ENCODE results near the gene SDCBP2.

The SDCBP2 gene

GRCh38 chr20:1281279-1282057, 47.5 kb downstream of the SDCBP2 start:
- FAIRE-seq (no peak), DNase-seq (ENCODE audit: insufficient read length, low spot score) (no peak)
- TF ChIP-seq SPI1 (IDR thresholded peaks at IDR 0.05; ENCODE audit: low read depth, low read length), result no peak

GRCh38 chr20:1280195-1281102, 48.5 kb downstream of the SDCBP2 start:
- FAIRE-seq, result no peak
- TF ChIP-seq POLR2AphosphoS5 (IDR thresholded peaks at IDR 0.05; ENCODE audit: low read depth, low read length) (no peak), SPI1 (IDR thresholded peaks at IDR 0.05; ENCODE audit: low read depth, low read length) (no peak), POU2F2 (IDR thresholded peaks at IDR 0.05; ENCODE audit: low read depth, low read length) (no peak), TAF1 (IDR thresholded peaks at IDR 0.05; ENCODE audit: low read depth, low read length) (no peak), PAX5 (IDR thresholded peaks at IDR 0.05; ENCODE audit: insufficient read depth, low read length, severe bottlenecking) (no peak), POLR2A (IDR thresholded peaks at IDR 0.05; ENCODE audit: low read depth, low read length) (no peak)
- no peak for DNase-seq (ENCODE audit: insufficient read length, low spot score)

DNA sequence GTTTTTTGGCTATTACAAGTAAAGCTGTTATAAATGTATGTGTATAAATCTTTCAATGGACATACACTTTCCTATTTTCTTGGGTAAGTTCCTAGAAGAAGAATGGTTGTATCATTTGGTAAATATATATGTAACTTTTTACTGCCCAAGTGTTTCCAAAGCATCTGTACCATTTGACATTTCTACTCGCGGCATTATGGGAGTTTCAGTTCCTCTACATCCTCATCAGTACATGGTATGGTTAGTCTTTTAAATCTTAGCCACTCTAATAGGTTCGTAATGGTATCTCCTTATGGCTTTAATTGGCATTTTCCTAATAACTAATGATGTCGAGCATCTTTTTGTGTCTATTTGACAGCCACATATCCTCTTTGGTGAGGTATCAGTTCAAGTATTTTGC, 49.9 kb downstream of the SDCBP2 start:
- no peak for FAIRE-seq
- TF ChIP-seq TAF1 (IDR thresholded peaks at IDR 0.05; ENCODE audit: low read depth, low read length) (no peak), SPI1 (IDR thresholded peaks at IDR 0.05; ENCODE audit: low read depth, low read length) (peak; percentile 87)
- DNase-seq (ENCODE audit: insufficient read length, low spot score), result no peak

DNA sequence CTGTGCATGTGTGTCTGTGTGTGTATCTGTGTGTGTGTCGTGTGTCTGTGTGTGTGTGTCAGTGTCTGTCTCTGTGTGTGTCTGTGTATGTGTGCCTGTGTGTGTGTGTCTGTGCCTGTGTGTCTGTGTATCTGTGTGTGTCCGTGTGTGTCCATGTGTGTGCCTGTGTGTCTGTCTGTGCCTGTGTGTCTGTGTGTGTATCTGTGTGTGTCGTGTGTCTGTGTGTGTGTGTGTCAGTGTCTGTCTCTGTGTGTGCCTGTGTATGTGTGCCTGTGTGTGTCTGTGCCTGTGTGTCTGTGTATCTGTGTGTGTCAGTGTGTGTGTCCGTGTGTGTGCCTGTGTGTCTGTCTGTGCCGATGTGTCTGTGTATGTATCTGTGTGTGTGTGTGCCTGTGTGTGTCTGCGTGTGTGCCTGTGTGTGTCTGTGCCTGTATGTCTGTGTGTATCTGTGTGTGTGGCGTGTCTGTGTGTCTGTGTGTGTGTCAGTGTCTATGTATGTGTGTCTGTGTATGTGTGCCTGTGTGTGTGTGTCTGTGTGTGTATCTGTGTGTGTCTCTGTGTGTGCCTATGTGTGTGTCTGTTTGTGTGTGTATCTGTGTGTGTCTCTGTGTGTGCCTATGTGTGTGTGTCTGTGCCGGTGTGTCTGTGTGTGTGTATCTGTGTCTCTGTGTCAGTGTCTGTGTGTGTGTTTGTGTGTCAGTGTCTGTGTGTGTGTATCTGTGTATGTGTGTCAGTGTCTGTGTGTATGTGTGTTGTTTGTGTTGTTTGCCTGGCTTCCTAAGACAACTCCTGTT, 51.2 kb downstream of the SDCBP2 start:
- TF ChIP-seq POLR2AphosphoS5 (IDR thresholded peaks at IDR 0.05; ENCODE audit: low read depth, low read length), result no peak
- TF ChIP-seq POLR2A (IDR thresholded peaks at IDR 0.05; ENCODE audit: low read depth, low read length), result no peak
- TF ChIP-seq SPI1 (IDR thresholded peaks at IDR 0.05; ENCODE audit: low read depth, low read length), result no peak
- TF ChIP-seq POU2F2 (IDR thresholded peaks at IDR 0.05; ENCODE audit: low read depth, low read length), result no peak
- TF ChIP-seq TAF1 (IDR thresholded peaks at IDR 0.05; ENCODE audit: low read depth, low read length), result no peak
- TF ChIP-seq PAX5 (IDR thresholded peaks at IDR 0.05; ENCODE audit: insufficient read depth, low read length, severe bottlenecking), result no peak
- FAIRE-seq (peak; percentile 82), DNase-seq (ENCODE audit: insufficient read length, low spot score) (no peak)

DNA sequence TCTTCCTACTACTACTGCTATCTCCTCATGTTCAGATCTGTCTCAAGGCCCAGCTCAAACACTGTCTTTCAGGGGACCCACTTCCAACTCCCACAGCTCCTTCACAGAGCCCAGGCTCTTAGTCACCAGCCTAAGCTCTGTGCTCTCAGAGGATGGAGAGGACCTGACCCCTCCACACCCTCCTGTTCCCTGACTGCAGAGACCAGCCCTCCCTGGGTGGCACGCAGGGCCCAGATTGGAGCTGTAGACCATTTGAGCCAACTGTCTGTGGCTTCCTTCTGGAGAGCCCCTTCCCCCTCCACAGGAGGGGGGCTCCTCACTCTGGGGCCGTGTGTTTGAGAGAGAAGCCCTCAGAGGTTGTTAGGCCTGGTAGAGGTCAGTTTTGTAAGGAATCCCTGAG, 53.0 kb downstream of the SDCBP2 start:
- TF ChIP-seq SPI1 (IDR thresholded peaks at IDR 0.05; ENCODE audit: low read depth, low read length) (no peak), POU2F2 (IDR thresholded peaks at IDR 0.05; ENCODE audit: low read depth, low read length) (no peak), POLR2AphosphoS5 (IDR thresholded peaks at IDR 0.05; ENCODE audit: low read depth, low read length) (no peak), PAX5 (IDR thresholded peaks at IDR 0.05; ENCODE audit: insufficient read depth, low read length, severe bottlenecking) (no peak), POLR2A (IDR thresholded peaks at IDR 0.05; ENCODE audit: low read depth, low read length) (no peak), TAF1 (IDR thresholded peaks at IDR 0.05; ENCODE audit: low read depth, low read length) (no peak)
- FAIRE-seq (no peak), DNase-seq (ENCODE audit: insufficient read length, low spot score) (no peak)

- DNase-seq (ENCODE audit: insufficient read length, low spot score) (no peak), FAIRE-seq (no peak)
- no peak for TF ChIP-seq PAX5 (IDR thresholded peaks at IDR 0.05; ENCODE audit: insufficient read depth, low read length, severe bottlenecking)
- no peak for TF ChIP-seq POLR2AphosphoS5 (IDR thresholded peaks at IDR 0.05; ENCODE audit: low read depth, low read length)
- no peak for TF ChIP-seq TAF1 (IDR thresholded peaks at IDR 0.05; ENCODE audit: low read depth, low read length)
- no peak for TF ChIP-seq POLR2A (IDR thresholded peaks at IDR 0.05; ENCODE audit: low read depth, low read length)
- no peak for TF ChIP-seq POU2F2 (IDR thresholded peaks at IDR 0.05; ENCODE audit: low read depth, low read length)
- no peak for TF ChIP-seq SPI1 (IDR thresholded peaks at IDR 0.05; ENCODE audit: low read depth, low read length)
These were observed 54.2 kb downstream of the SDCBP2 start for GRCh38 chr20:1274485-1275311.

DNA sequence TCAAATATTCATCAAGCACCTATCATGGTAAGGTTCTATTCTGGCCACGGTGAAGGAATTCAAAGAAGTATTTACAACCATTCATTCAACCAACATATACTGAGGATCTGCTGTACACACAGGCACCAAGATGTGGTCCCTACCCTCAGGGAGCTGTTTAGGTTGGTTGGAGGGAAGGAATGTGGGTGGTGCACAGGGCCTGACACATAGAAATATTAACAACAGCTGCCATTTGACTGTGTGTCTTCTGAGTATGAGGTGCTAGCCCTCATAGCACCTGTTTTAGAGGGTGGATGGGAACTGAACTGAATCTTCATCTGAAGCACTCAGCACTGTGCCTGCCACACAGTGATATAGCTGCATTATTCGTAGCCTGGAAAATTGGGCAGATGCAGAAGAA, 55.6 kb downstream of the SDCBP2 start:
- TF ChIP-seq POU2F2 (IDR thresholded peaks at IDR 0.05; ENCODE audit: low read depth, low read length), result no peak
- DNase-seq (ENCODE audit: insufficient read length, low spot score), result no peak
- FAIRE-seq, result no peak

GRCh38 chr20:1272368-1273100, 56.4 kb downstream of the SDCBP2 start:
- DNase-seq (ENCODE audit: insufficient read length, low spot score) (no peak), FAIRE-seq (no peak)
- TF ChIP-seq POLR2A (IDR thresholded peaks at IDR 0.05; ENCODE audit: low read depth, low read length) (no peak), POLR2AphosphoS5 (IDR thresholded peaks at IDR 0.05; ENCODE audit: low read depth, low read length) (no peak), PAX5 (IDR thresholded peaks at IDR 0.05; ENCODE audit: insufficient read depth, low read length, severe bottlenecking) (no peak), POU2F2 (IDR thresholded peaks at IDR 0.05; ENCODE audit: low read depth, low read length) (no peak), SPI1 (IDR thresholded peaks at IDR 0.05; ENCODE audit: low read depth, low read length) (no peak), TAF1 (IDR thresholded peaks at IDR 0.05; ENCODE audit: low read depth, low read length) (no peak)
